GM21717 (cell line): ENCODE results near the gene PHLDA1.
"Not testable (repeated sequence)": the region's sequence is repeated elsewhere in the genome, so short reads cannot be mapped to it uniquely, and the experiment has no call there.

Experiments used
- ATAC-seq: cut with Tn5 transposase; IDR thresholded peaks from one replicate; pipeline ENCODE4 v1.9.1; 2021; ENCODE audit warnings: mild to moderate bottlenecking, moderate library complexity; ENCODE audit not compliant: unreplicated experiment

The PHLDA1 gene

GRCh38 chr12:75987709-75988108 is 43.9 kb downstream of the PHLDA1 start:
- not testable (repeated sequence) for ATAC-seq

DNA sequence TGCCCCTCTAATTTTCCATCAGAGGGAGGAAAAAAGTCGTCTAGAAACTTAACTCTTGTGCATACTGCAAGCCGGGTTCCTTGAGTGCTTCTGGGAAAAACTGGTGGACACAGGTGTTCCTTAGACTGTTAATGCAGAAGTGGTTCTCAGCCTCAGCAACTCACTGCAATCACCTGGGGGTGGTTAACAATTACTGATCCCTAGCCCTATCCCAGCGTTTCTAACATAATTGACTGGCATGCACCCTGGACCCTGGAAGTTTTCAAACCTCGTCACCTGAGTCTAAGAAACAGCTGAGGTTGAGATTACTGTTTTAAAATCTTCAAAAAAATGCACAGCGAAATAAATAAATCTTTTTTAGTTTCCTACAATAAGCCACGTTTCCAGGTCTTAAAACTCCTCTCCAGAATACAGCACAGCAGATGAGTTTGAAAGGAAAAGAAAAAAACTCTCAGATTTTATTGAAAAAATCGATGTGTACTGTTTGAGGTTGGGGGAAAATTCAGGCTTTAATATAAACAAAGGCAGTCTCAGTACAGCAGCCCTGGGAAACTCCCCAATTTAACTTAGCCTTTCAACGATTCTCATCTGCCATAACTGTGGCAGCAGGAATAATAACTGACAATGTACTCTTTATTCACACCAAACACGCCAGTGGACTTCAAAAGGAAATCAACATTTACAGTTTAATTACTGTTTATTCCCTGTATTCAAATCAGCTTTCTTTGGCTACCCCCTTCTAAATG is 45.4 kb downstream of the PHLDA1 start:
- ATAC-seq: no peak

- no peak for ATAC-seq
These were observed 46.0 kb downstream of the PHLDA1 start for GRCh38 chr12:75985566-75985965.

GRCh38 chr12:75984577-75985182 is 46.9 kb downstream of the PHLDA1 start:
- no peak for ATAC-seq

DNA sequence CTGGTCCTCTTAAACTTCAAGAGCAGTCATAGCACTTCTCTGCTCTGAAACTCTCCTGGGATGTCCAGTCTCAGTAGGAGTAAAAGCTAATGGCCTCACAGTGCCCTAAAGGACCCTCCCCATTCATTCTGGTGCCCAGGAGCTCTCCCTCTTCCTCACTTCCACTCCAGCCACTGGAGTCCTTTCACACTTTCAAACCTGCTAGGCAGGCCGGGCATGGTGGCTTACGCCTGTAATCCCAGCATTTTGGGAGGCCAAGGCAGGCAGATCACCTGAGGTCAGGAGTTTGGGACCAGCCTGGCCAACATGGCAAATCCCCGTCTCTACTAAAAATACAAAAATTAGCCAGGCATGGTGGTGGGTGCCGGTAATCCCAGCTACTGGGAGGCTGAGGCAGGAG is 47.7 kb downstream of the PHLDA1 start:
- not testable (repeated sequence) for ATAC-seq

DNA sequence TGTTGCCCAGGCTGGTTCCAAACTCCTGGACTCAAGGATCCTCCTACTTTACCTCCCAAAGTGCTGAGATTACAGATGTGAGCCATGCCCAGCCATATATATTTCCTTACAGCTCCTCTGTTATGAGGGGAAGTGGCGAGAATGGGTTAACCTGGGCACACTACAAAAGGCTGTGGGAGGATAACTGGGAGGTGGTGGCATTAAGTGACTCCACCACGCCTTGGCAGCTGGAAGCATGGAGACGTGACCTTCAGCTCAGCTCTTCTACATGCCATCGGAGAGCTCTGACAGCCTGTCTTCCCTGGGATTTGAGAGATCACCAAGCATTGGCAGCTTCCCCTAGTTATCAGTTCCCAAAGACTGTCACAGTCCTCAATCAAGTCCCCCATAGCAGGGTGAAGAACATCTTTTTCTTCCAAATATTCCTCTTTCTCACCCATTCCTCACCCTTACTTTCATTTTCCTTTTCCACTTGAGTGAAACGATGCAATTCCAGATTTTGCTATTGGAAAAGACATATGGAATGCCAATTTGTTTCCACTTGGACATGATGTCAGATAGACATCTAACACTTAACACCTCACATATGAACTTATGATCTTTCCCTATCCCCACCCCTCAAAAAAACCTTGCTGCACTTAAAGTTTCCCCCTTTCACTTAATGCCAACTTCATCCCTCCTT is 48.5 kb downstream of the PHLDA1 start:
- ATAC-seq: no peak

DNA sequence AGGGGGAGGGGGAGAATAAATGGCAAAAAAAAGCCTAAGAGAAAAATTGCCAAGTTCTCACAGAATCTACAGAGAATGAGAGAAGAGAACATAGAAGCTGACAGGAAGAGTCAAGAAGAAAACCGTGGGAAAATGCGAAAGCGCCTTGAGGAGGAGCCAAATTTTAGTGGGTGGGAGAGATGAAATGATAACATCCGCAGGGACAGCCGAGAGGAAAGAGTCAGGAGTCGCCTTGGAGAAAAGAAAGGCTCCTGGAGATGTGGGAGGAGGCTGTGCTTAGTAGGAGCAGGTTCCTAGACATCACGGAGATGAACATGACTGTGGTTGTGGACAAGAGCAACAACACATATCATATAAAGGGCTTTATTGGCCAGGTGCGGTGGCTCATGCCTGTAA is 49.4 kb downstream of the PHLDA1 start:
- no peak for ATAC-seq

DNA sequence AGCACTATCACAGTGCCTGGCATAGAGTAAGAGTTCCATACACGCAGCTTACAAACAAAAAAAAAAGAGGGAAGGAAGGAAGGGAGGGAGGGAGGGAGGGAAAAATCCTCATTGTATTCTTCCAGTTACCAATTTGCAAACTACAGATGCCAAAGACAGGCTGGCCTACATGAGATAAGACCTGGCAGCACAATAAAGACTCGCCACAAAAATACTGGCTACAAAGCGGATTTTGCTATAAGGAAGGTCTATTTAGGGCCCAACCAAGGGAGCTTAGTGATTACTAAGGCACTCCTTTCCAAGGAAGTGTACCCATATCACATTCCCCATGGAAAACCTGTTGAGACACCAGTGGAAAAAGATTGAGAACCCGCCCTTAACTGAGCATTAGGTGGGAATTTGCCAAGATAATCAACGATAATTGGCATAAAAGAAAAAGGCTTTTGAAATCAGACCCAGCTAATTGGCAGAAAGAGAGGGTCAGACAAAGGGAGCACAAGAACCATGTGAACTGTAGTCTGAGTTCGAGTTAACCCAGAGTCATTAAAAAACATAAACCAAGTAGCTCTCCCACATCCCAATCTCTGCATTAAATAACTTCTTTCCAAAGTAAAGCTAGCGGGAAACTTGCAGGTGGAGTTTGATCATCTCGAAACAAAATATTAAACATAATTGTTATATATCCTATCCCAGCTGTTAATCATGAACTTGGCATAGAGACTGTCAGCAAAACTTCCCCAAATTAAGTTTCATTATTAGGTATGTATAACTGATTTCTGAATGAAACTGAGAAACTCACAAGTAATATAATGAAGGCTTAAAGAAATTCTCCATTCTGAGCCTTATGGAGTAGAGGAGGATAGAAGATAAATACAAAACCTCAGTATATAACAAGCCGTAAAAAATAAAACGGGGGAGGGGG is 50.1 kb downstream of the PHLDA1 start:
- ATAC-seq: no peak

- ATAC-seq: no peak
These were observed 52.4 kb downstream of the PHLDA1 start for GRCh38 chr12:75979181-75979580.

GRCh38 chr12:75978677-75979076 is 52.9 kb downstream of the PHLDA1 start:
- no peak for ATAC-seq

DNA sequence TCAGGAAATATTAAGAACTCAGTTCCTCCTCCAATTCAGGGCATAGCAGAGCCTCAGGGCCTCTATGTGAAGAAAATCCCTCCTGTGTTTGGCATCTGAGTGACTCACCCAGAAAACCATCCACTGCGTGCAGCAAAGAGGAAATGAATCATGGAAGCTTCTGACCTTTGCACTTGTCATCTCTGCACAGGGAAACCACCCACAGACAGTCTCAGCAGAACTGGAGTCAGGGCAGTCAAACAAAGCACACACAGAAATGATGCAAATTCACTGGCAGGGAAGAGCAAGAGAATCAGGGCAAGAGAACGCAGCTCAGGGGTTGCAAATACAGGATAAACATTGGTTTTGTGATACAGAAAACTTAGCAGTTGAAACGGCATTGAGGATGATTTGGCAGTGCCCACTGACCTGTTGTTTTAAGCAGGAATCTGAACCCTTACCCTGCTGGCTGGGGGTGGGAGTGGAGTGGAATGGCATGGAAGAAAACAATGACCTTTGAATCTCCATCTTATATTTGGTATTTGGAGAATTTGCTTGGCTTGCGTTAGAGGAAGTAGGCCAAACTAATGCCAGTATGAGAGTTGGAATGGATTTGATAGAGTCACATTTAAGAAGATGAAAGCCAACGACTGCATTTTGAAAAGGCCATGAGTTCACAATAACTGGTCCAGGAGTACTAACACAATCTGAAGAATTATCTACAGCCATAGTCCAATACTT is 53.5 kb downstream of the PHLDA1 start:
- ATAC-seq: peak; percentile 97

- ATAC-seq: peak; percentile 5
These were observed 54.0 kb downstream of the PHLDA1 start for GRCh38 chr12:75977590-75977951.

GRCh38 chr12:75976913-75977312 is 54.7 kb downstream of the PHLDA1 start:
- no peak for ATAC-seq

DNA sequence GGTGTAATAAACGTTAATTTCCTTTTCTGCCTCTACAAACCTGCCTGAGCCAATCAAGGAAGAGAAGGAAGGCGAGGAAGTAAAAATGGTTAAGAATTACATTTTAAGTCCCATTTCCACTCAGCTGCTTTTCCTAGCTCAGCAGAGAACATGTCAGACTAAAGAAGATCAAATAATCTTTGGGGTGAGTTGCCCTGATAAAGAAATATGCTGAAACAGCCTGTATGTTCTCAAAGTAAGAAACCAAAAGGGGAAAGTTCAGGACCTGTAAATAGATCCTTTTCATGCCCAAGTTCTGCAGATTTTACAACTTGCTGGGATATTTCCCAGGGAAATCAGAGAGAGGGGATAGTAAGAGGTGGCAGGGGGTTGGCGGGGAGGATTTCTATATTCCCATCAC is 55.5 kb downstream of the PHLDA1 start:
- no peak for ATAC-seq

- ATAC-seq: no peak
These were observed 55.9 kb downstream of the PHLDA1 start for GRCh38 chr12:75975702-75976101.
